GM23338 (cell line): ENCODE data around the gene CD247. TPM values are rescaled to one million over a fixed set of nuclear protein-coding genes. Genes with fewer than 3 reads are reported as not detected.

ENCODE experiments used
- ATAC-seq: fragments of 200-7000 bp; cut with Tn5 transposase; 3 replicates; pipeline ENCODE4 v1.9.1; 2020
- DNase-seq: peaks from one replicate; pipeline ENCODE4 v3.0.0-alpha.2; 2015; ENCODE audit warnings: low spot score
- H2AFZ ChIP-seq: fragments of 200-600 bp; sonication (generic); 2 replicates; pipeline ENCODE4 v1.8.0; 2016; ENCODE audit warnings: antibody characterized with exemption, mild to moderate bottlenecking, moderate library complexity
- H3F3A ChIP-seq: fragments of 200-600 bp; sonication (generic); replicated peaks from 2 replicates; pipeline ENCODE4 v1.8.0; 2017; ENCODE audit warnings: antibody characterized with exemption, mixed run types, low read depth
- H3K27ac ChIP-seq: fragments of 200-600 bp; sonication (generic); 2 replicates; pipeline ENCODE4 v1.6.1; 2016; ENCODE audit warnings: low read depth
- H3K27me3 ChIP-seq: fragments of 200-600 bp; sonication (generic); 2 replicates; pipeline ENCODE4 v1.8.0; 2016; ENCODE audit warnings: mild to moderate bottlenecking, mixed run types, moderate library complexity; ENCODE audit not compliant: insufficient read depth
- H3K36me3 ChIP-seq: fragments of 200-600 bp; sonication (generic); 2 replicates; pipeline ENCODE4 v1.8.0; 2016; ENCODE audit warnings: mild to moderate bottlenecking; ENCODE audit not compliant: insufficient read depth
- H3K4me1 ChIP-seq: fragments of 200-600 bp; sonication (generic); 2 replicates; pipeline ENCODE4 v1.8.0; 2016; ENCODE audit warnings: mild to moderate bottlenecking, moderate library complexity; ENCODE audit not compliant: insufficient read depth
- H3K4me2 ChIP-seq: fragments of 200-600 bp; sonication (generic); 2 replicates; pipeline ENCODE4 v1.7.1; 2017; ENCODE audit warnings: mixed run types
- H3K4me3 ChIP-seq: fragments of 200-600 bp; sonication (generic); 2 replicates; pipeline ENCODE4 v1.6.1; 2016; ENCODE audit warnings: mixed run types
- H3K79me2 ChIP-seq: fragments of 200-600 bp; sonication (generic); replicated peaks from 2 replicates; pipeline ENCODE4 v1.8.0; 2017; ENCODE audit warnings: mild to moderate bottlenecking; ENCODE audit not compliant: insufficient read depth
- H3K9me2 ChIP-seq: fragments of 200-600 bp; sonication (generic); 2 replicates; pipeline ENCODE4 v1.8.0; 2017; ENCODE audit not compliant: insufficient read depth
- H4K20me1 ChIP-seq: fragments of 200-600 bp; sonication (generic); replicated peaks from 2 replicates; pipeline ENCODE4 v1.8.0; 2017; ENCODE audit warnings: mild to moderate bottlenecking; ENCODE audit not compliant: insufficient read depth
- H3K27ac Mint-ChIP-seq: 2 replicates; pipeline ENCODE4 v1.8.0; 2020; ENCODE audit warnings: inconsistent platforms, mild to moderate bottlenecking, moderate library complexity, mixed read lengths
- H3K27me3 Mint-ChIP-seq: 3 replicates; pipeline ENCODE4 v1.8.0; 2022; ENCODE audit warnings: low read depth, mild to moderate bottlenecking, moderate library complexity, mixed read lengths, inconsistent platforms; ENCODE audit not compliant: insufficient read depth, poor library complexity
- H3K36me3 Mint-ChIP-seq: 3 replicates; pipeline ENCODE4 v1.8.0; 2021; ENCODE audit warnings: low read depth, mild to moderate bottlenecking, inconsistent platforms, moderate library complexity, mixed read lengths
- H3K4me1 Mint-ChIP-seq: 3 replicates; pipeline ENCODE4 v1.8.0; 2020; ENCODE audit warnings: mild to moderate bottlenecking, inconsistent platforms, mixed read lengths
- H3K4me3 Mint-ChIP-seq: 3 replicates; pipeline ENCODE4 v1.8.0; 2021; ENCODE audit warnings: moderate library complexity, mild to moderate bottlenecking, inconsistent platforms, mixed read lengths
- H3K9me3 Mint-ChIP-seq: 3 replicates; pipeline ENCODE4 v1.8.0; 2020; ENCODE audit warnings: moderate library complexity, mild to moderate bottlenecking, inconsistent platforms, mixed read lengths
- CREB1 ChIP-seq: fragments of 250-450 bp; sonication (Bioruptor Pico); IDR thresholded peaks from 2 replicates; pipeline ENCODE4 v1.5.0; 2020; ENCODE audit warnings: low read depth, mild to moderate bottlenecking, moderate library complexity
- ETS1 ChIP-seq: IDR thresholded peaks from 2 replicates; pipeline ENCODE4 v1.6.1; 2016; ENCODE audit warnings: antibody characterized with exemption
- EZH2 ChIP-seq: fragments of 200-600 bp; sonication (generic); IDR thresholded peaks from one replicate; pipeline ENCODE4 v1.8.0; 2017; ENCODE audit warnings: antibody characterized with exemption, mild to moderate bottlenecking, low read depth; ENCODE audit not compliant: unreplicated experiment
- JUNB ChIP-seq: IDR thresholded peaks from one replicate; pipeline ENCODE4 v1.6.1; 2016; ENCODE audit warnings: antibody characterized with exemption; ENCODE audit not compliant: unreplicated experiment
- POLR2AphosphoS5 ChIP-seq: IDR thresholded peaks from 2 replicates; pipeline ENCODE4 v1.6.1; 2016; ENCODE audit warnings: antibody characterized with exemption, low read depth
- ZNF114 ChIP-seq: fragments of 250-450 bp; sonication (Bioruptor Pico); IDR thresholded peaks from 2 replicates; pipeline ENCODE4 v1.5.0; 2020; ENCODE audit warnings: mild to moderate bottlenecking, moderate library complexity
- ZNF331 ChIP-seq: fragments of 250-450 bp; sonication (Bioruptor Pico); IDR thresholded peaks from 2 replicates; pipeline ENCODE4 v1.5.0; 2020; ENCODE audit warnings: low read depth, mild to moderate bottlenecking, moderate library complexity
- ZNF462 ChIP-seq: fragments of 250-450 bp; sonication (Bioruptor Pico); IDR thresholded peaks from 2 replicates; pipeline ENCODE4 v1.5.0; 2020; ENCODE audit warnings: mild to moderate bottlenecking, moderate library complexity
- polyA plus RNA-seq: library from polyadenylated mRNA; unstranded; fragments of >200 nt; fragmentation: Nextera tagmentation; extraction: Ambion mirVana; gene quantifications from 2 replicates; pipeline ENCODE4 v1.2.1, GENCODE V29; 2016
- total RNA-seq: library from RNA; depleted of rRNA; stranded (reverse); fragments of >200 nt; shearing (Covaris generic); gene quantifications from 2 replicates; pipeline ENCODE4 v1.2.3, GENCODE V29; 2014

CD247 gene
- total and polyA plus RNA-seq, 2 experiments from 2014 or later = 1.2 to 1.4 TPM

- TF ChIP-seq ZNF462 (CRISPR knock-in tag) (no peak), JUNB (no peak), ZNF331 (CRISPR knock-in tag) (no peak), EZH2 (no peak), POLR2AphosphoS5 (no peak), ETS1 (no peak)
These were observed 105.0 kb downstream of the CD247 start (continued) for GRCh38 chr1:167413328-167413727.

GRCh38 chr1:167412920-167413319 is 105.4 kb downstream of the CD247 start:
- ATAC-seq (no peak), DNase-seq (no peak)
- Histone ChIP-seq H3K4me2 (no peak overlapping the region), H3K27me3 (no peaks in the 10 kb centered on the region), H3K4me1 (no peaks in the 10 kb centered on the region), H3K9me2 (no peaks in the 10 kb centered on the region), H3K36me3 (peaks cover 22% of the 10 kb centered on the region; the same call in 1 of the 2 replicates), H3K4me3 (no peak overlapping the region), H3K27ac (no peak overlapping the region), H3K79me2 (0 out of 2 replicates have a peak, but pooled peaks cover 4% of the 10 kb centered on the region), H4K20me1 (no peaks in the 10 kb centered on the region), H3F3A (no peaks in the 10 kb centered on the region), H2AFZ (no peak overlapping the region)
- TF ChIP-seq ZNF114 (CRISPR knock-in tag) (no peak), CREB1 (no peak), POLR2AphosphoS5 (no peak)
- Mint-ChIP-seq H3K36me3 (peaks cover 46% of the 10 kb centered on the region), H3K4me3 (no peak overlapping the region), H3K27ac (no peak overlapping the region; the same call in 1 of the 2 replicates), H3K9me3 (no peaks in the 10 kb centered on the region; the same call in 2 of the 3 replicates), H3K4me1 (peaks cover 14% of the 10 kb centered on the region), H3K27me3 (peaks cover 5% of the 10 kb centered on the region)
